RWPE1 (cell line): ENCODE measurements around the gene RAB20.

Source experiments
- CTCF ChIA-PET: fragments of 350-600 bp; sonication (Branson Sonifier 250); formaldehyde crosslinking; extraction: SDS; loops from one replicate; lab custom pipeline; 2021; lab: Yijun Ruan, JAX
- POLR2A ChIA-PET: fragments of 400-600 bp; formaldehyde crosslinking; extraction: SDS; loops from one replicate; lab custom pipeline; 2020; ENCODE audit warnings: antibody characterized with exemption; ENCODE audit not compliant: low non-redundant PET; lab: Yijun Ruan, JAX
- DNase-seq: peaks from one replicate; pipeline ENCODE4 v3.0.0; 2012; ENCODE audit warnings: low spot score
- H3K27ac ChIP-seq: fragments of 450-650 bp; 2 replicates; pipeline ENCODE4 v1.5.1; 2017
- TF ChIP-seq, protein P1 (sequence below): fragments of 450-650 bp; conservative IDR thresholded peaks from 2 replicates; pipeline ENCODE4 v1.5.1; 2017; ENCODE audit warnings: low read depth, mild to moderate bottlenecking

The RAB20 gene

DNA sequence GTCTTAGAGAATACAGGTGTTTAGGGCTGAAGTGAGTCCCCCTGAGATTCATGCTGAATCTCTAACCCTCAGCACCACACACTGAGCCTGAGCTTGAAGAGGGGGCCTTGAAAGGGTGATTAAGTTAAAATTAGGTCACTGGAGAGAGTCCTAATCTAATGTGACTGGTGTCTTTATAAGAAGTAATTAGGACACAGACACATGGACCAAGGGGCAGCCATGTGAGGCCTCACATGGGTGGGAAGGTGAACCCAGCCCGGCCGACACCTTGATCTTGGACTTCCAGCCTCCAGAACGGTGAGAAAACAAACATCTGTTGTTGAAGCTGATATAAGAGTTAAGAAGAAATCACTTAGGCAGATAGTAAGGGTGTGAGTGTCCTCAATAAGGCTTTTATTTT lies 7.1 kb upstream of the RAB20 start:
- H3K27ac ChIP-seq: no peak overlapping the region
- CTCF ChIA-PET: no interaction called here
- POLR2A ChIA-PET: no interaction called here

DNA sequence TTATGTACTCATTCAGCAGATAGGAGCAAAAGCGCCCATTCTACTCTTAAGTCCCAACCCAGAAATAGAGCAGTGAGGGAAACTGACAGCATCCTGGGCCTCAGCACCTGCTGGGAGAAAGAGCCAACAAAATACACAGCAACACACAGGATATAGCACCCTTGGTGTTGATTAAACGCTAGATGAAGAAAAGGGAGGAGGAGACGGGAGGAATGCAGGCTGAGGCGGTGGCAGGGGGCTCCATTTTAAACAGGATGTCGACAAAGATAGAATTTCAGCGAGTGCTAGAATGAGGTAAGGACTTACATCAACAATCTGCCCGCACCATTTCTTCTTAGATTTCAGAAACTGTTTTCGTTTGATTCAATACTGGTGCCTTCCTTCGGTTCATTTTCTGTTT lies 4.6 kb upstream of the RAB20 start:
- TF ChIP-seq, protein P1, sequence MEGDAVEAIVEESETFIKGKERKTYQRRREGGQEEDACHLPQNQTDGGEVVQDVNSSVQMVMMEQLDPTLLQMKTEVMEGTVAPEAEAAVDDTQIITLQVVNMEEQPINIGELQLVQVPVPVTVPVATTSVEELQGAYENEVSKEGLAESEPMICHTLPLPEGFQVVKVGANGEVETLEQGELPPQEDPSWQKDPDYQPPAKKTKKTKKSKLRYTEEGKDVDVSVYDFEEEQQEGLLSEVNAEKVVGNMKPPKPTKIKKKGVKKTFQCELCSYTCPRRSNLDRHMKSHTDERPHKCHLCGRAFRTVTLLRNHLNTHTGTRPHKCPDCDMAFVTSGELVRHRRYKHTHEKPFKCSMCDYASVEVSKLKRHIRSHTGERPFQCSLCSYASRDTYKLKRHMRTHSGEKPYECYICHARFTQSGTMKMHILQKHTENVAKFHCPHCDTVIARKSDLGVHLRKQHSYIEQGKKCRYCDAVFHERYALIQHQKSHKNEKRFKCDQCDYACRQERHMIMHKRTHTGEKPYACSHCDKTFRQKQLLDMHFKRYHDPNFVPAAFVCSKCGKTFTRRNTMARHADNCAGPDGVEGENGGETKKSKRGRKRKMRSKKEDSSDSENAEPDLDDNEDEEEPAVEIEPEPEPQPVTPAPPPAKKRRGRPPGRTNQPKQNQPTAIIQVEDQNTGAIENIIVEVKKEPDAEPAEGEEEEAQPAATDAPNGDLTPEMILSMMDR: no peak
- H3K27ac ChIP-seq: no peak overlapping the region
- POLR2A ChIA-PET: no interaction called here
- DNase-seq: no peak
- CTCF ChIA-PET: interaction anchor here (0.6 to 1.0 kb wide), 4 partner anchors 15 to 110 kb away, joined by 3 to 4 read pairs (median 3); no protein-coding TSS in a partner anchor

More for the DNA sequence above, 7.1 kb upstream of the RAB20 start:
- no peak for DNase-seq
- TF ChIP-seq, protein P1: no peak

DNA sequence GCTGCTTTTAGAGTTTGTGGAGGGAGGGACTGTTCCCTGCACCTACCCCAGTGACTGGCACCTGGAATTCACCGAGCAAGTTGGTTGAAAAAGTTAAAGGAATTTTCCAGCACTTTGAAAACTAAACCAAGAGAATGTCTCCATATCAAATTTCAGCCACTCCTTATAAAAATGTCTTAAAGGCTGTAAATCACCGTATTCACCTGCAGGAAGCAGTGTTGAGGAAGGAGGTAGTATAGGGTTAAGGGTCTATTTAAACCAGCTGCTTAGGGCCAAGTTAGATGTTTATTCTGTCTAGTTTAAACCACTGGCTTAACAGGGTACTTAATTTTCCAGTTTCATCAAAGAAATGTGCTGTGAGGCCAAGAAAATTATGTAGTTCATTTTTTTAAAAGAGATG lies 3.8 kb upstream of the RAB20 start:
- CTCF ChIA-PET: interaction anchor here (0.6 to 0.7 kb wide), 2 partner anchors 14 to 50 kb away, joined by 3 to 4 read pairs; partner anchors contain the start of gene NAXD
- no peak for DNase-seq

GRCh38 chr13:110564472-110564985 lies 3.0 kb upstream of the RAB20 start:
- POLR2A ChIA-PET: no interaction called here
- TF ChIP-seq, protein P1: no peak
- H3K27ac ChIP-seq: no peak overlapping the region
- no peak for DNase-seq
- CTCF ChIA-PET: interaction anchor here (0.6 kb wide), 1 partner anchor 14 kb away, joined by 4 read pairs; no protein-coding TSS in a partner anchor

More for the DNA sequence above, 3.8 kb upstream of the RAB20 start:
- no peak overlapping the region for H3K27ac ChIP-seq
- TF ChIP-seq, protein P1: no peak
- POLR2A ChIA-PET: no interaction called here

- DNase-seq: no peak
- TF ChIP-seq, protein P1: no peak
- no peak overlapping the region for H3K27ac ChIP-seq
- POLR2A ChIA-PET: no interaction called here
- CTCF ChIA-PET: no interaction called here
These were observed 1.9 kb upstream of the RAB20 start for GRCh38 chr13:110563463-110563774.

DNA sequence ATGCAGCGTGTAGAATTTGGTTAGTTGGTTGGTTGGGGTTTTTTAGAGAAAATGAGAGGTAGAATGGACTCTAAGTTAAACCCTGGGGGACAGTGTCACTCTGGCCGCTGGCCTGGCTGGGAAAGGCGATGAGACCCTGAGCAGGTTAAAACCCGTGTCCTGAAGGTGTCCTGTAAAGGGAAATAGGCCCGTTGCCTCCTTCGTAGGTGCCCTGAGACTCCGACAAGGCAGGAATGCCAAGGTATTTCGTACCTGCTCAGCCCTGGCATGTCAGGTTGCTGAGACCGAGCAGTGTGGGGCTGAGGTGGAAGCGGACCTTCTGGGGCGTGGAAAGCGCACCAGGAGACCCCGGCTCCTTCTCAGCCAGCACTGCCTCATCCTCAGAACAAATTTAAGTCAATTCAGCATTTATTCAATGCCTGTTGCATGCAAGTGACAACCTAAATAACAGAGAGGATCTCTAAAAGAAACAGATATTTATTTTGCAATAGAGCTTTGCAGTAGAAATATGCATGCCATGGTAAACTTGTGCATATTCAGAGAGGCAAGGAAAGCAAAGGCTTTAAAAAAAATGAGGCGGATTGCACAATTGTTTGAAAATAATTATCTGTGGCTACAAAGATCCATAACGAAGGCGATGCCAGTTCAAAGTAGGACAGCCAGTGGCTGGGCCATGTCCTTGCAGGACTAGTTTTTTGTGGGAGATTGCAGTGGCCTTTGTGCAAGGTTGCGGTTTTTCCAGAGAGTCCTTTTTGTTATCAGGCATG lies 1.4 kb upstream of the RAB20 start:
- ChIA-PET POLR2A (no interaction called here), CTCF (no interaction called here)
- peak overlapping the region; percentile 83; the same call in 1 of the 2 replicates for H3K27ac ChIP-seq
- TF ChIP-seq, protein P1: no peak
- no peak for DNase-seq
